Fibroblast of villous mesenchyme (primary cell): Measurements from ENCODE around the gene SNAPC1. TPM values are rescaled to one million over a fixed set of nuclear protein-coding genes. Genes with fewer than 3 reads are reported as not detected.

Source experiments
- DNase-seq: peaks from one replicate; pipeline ENCODE4 v3.0.0-alpha.2; 2010; ENCODE audit warnings: low read depth
- H3K4me3 ChIP-seq: 2 replicates; pipeline ENCODE4 v1.5.1; 2011; ENCODE audit warnings: low read depth, mild to moderate bottlenecking, low read length
- total RNA-seq: library from RNA; depleted of rRNA; stranded (reverse); fragments of >200 nt; gene quantifications from 2 replicates; pipeline ENCODE4 v1.2.3, GENCODE V29; 2012
- TF ChIP-seq, protein P1 (sequence below): IDR thresholded peaks from 2 replicates; pipeline ENCODE4 v1.5.1; 2012; ENCODE audit warnings: low read depth, mild to moderate bottlenecking, low read length; ENCODE audit not compliant: insufficient read depth

SNAPC1 gene
- total RNA-seq, 1 donor = 27.2 TPM

DNA sequence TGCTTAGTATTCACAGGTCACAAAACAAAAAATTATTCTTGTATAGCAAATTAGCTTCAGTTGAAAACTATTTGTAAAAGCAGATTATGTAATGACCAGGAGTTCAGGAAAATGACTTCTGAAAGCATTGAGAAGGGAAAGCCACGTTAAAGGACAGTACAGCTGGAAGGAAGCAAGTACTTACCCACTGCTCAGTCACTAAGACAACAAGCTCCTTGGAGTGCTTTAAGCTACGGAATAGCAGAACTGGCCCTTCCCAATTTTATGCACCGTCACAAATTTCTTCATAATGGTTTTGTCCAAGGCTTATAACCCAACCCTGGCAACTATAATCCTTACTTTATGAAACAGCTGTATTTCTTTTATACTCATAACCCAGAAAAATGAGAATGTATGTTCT lies 13.0 kb upstream of the SNAPC1 start:
- TF ChIP-seq, protein P1, sequence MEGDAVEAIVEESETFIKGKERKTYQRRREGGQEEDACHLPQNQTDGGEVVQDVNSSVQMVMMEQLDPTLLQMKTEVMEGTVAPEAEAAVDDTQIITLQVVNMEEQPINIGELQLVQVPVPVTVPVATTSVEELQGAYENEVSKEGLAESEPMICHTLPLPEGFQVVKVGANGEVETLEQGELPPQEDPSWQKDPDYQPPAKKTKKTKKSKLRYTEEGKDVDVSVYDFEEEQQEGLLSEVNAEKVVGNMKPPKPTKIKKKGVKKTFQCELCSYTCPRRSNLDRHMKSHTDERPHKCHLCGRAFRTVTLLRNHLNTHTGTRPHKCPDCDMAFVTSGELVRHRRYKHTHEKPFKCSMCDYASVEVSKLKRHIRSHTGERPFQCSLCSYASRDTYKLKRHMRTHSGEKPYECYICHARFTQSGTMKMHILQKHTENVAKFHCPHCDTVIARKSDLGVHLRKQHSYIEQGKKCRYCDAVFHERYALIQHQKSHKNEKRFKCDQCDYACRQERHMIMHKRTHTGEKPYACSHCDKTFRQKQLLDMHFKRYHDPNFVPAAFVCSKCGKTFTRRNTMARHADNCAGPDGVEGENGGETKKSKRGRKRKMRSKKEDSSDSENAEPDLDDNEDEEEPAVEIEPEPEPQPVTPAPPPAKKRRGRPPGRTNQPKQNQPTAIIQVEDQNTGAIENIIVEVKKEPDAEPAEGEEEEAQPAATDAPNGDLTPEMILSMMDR = no peak
- no peak for DNase-seq
- no peak overlapping the region for H3K4me3 ChIP-seq

DNA sequence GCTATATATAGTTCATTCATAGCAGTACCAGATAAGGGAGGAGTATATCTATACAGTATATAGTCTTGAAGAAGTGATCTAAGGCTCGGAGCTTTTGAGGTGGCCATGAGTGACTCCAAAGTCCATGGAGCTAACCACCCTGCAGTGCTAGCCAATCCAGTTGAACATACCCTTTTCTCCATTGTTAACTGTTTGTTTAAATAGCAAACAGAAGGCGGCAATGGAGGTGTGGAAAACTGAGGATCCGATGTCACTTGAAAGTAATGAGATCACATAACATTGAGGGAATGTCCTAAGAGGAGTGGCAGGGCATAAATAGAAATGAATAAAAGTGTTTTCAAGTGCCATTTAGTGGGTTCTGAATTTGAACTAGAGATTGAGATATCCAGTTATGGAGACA lies 12.4 kb upstream of the SNAPC1 start:
- no peak for DNase-seq
- TF ChIP-seq, protein P1 = no peak
- H3K4me3 ChIP-seq = no peak overlapping the region

DNA sequence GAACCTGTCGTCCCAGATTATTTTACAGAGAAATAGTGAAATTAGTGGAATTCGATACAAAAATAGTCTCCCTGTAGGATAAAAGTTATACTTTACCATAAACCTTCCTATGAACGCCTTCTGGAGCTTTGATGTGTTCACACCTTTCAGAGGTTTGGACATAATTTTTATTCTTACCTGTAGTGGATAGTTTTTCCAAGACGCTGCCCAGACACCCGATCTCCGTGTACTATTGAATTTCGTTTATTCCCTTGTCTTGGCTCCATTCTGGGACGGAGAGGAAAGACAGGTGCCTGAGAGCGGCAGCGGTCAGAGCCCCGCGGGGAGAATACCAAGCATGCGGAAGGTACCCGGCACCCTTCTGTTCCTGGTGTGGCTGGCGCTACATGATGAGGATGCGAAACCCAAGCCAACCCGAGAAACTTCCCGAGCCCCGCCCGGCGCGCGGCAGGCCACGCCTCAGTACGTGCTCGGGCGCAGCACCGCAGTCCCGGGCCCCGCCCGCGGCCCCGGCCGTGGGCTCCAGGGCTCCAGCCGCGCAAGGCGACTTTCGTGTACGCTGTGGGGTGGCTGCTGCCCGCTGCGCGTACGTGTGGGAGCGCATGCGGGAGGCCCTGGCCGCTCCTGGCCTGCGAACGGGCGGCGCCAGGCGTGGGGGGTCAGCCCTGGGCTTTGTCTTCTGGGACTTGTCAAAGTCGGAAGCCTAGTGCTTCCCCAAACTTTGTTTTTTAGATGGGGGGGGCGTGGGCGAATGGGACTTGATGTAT lies 11.3 kb upstream of the SNAPC1 start:
- H3K4me3 ChIP-seq = peak overlapping the region; percentile 46
- TF ChIP-seq, protein P1 = no peak
- DNase-seq = peak; percentile 80

DNA sequence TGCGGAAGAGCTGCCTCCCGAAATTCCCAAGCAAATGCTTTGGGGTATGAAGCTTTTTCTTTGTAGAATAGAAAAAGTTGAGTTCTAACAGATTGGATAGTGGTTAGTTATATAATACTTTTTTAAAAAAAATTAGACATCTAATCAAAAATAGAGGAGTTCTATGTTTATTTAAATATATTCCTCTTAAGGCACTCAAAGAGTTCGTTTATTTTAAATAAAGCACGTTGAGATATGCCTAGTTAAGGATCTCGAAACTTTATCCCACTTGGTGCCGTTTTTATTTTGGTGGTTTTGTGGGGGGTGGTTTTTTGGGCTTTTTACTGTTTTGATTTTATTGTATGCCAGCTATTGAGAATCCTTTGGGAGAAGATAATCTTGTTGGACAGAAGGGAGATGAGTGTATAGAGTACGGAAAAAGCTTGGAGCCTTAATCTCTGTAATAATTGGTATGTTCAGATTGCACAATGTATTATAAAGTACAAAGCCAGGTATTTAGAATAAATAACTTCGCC lies 10.7 kb upstream of the SNAPC1 start:
- TF ChIP-seq, protein P1 = no peak
- DNase-seq = no peak
- H3K4me3 ChIP-seq = peak overlapping the region; percentile 39

DNA sequence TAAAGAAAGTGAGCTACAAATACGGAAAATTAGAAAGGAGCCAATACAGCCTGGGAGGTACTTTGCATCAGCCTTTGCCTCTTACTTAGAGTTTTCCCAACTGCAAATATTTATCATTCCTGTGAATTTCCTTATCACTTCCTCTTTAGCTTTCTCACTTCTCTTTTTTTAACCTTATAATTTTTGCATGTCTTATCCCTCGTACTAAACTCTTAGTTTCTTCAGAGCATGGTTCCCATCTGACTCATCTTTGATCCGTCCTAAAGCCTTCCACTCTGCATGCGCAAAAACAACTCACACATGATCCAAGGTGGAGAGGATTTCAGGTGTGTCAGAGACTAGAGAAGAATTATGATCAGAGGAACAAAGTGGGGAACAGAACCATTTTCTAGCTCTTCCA lies 9.6 kb upstream of the SNAPC1 start:
- no peak overlapping the region for H3K4me3 ChIP-seq
- TF ChIP-seq, protein P1 = no peak
- DNase-seq = peak; percentile 57

DNA sequence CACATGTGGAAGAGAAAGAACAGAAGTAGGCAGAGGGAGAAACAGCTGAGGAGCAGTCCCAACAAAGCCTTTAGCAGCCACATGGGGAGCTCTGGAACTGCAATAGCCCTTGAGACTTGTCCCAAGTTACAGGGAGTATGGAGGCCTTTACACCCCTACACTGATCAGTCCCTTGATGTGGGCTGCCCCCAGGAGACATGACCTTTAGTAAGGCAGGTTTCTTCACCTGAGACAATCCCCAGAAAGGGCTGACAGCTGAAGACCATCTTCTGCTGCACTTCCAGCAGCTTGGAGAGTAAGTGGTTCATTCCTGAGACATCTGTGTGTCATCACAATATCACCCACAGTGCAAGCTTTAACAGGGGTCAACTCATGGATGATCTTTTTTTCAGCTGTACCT lies 8.6 kb upstream of the SNAPC1 start:
- H3K4me3 ChIP-seq = no peak overlapping the region
- DNase-seq = no peak
- TF ChIP-seq, protein P1 = peak; percentile 19
